CD4-positive, alpha-beta memory T cell (primary cell): ENCODE results near the gene AACS. TPM values are rescaled to one million over a fixed set of nuclear protein-coding genes. Genes with fewer than 3 reads are reported as not detected.

ENCODE experiments used
- CTCF ChIA-PET: fragments of 350-600 bp; sonication (Branson Sonifier 250); formaldehyde crosslinking; loops from one replicate; lab custom pipeline; 2021; ENCODE audit warnings: inconsistent platforms; ENCODE audit not compliant: partially characterized antibody; lab: Charles Lee
- POLR2A ChIA-PET: fragments of 350-600 bp; sonication (Branson Sonifier 250); formaldehyde crosslinking; loops from one replicate; lab custom pipeline; 2021; ENCODE audit not compliant: partially characterized antibody; lab: Charles Lee
- DNase-seq, 5 donors: peaks; one replicate each; pipeline versions ENCODE4 v3.0.0 to v3.0.0-alpha.2; 2020 to 2022; ENCODE audit warnings: mixed read lengths in 1 of 5
- H3K27ac ChIP-seq: one replicate; pipeline ENCODE4 v1.7.0; 2013; ENCODE audit warnings: low read depth, low read length
- H3K27me3 ChIP-seq: 2 replicates; pipeline ENCODE4 v1.7.0; 2013; ENCODE audit warnings: mild to moderate bottlenecking, low read length, moderate library complexity; ENCODE audit not compliant: insufficient read depth
- H3K36me3 ChIP-seq: 2 replicates; pipeline ENCODE4 v1.7.0; 2013; ENCODE audit warnings: mild to moderate bottlenecking, low read length, moderate library complexity; ENCODE audit not compliant: insufficient read depth
- H3K4me1 ChIP-seq: 2 replicates; pipeline ENCODE4 v1.7.0; 2013; ENCODE audit warnings: mild to moderate bottlenecking, low read length, moderate library complexity; ENCODE audit not compliant: insufficient read depth
- H3K4me3 ChIP-seq, 2 donors: one replicate each; pipeline ENCODE4 v1.7.0; 2013; ENCODE audit warnings: low read length in 2 of 2, mild to moderate bottlenecking in 1 of 2
- H3K9me3 ChIP-seq, 2 donors: one replicate each; pipeline ENCODE4 v1.7.0; 2013; ENCODE audit warnings: low read length in 2 of 2, control low read depth in 1 of 2; ENCODE audit not compliant: control insufficient read depth in 1 of 2
- H3K27ac Mint-ChIP-seq, 7 donors: one replicate each; pipeline ENCODE4 v1.8.0; 2020 to 2021; ENCODE audit warnings: mixed read lengths in 7 of 7, mild to moderate bottlenecking in 6 of 7, inconsistent platforms in 3 of 7, moderate library complexity in 3 of 7
- H3K27me3 Mint-ChIP-seq, 2 donors: one replicate each; pipeline ENCODE4 v1.8.0; 2020 to 2021; ENCODE audit warnings: mixed read lengths in 2 of 2
- H3K36me3 Mint-ChIP-seq, 2 donors: one replicate each; pipeline ENCODE4 v1.8.0; 2020 to 2021; ENCODE audit warnings: mixed read lengths in 2 of 2, inconsistent platforms in 1 of 2, mild to moderate bottlenecking in 1 of 2
- H3K4me1 Mint-ChIP-seq, 4 donors: one replicate each; pipeline ENCODE4 v1.8.0; 2020 to 2021; ENCODE audit warnings: mixed read lengths in 4 of 4, mild to moderate bottlenecking in 1 of 4
- H3K4me3 Mint-ChIP-seq, 8 donors: one replicate each; pipeline ENCODE4 v1.8.0; 2020 to 2021; ENCODE audit warnings: mixed read lengths in 8 of 8, mild to moderate bottlenecking in 7 of 8, moderate library complexity in 6 of 8, inconsistent platforms in 3 of 8
- H3K9me3 Mint-ChIP-seq, 8 donors: one replicate each; pipeline ENCODE4 v1.8.0; 2020 to 2021; ENCODE audit warnings: mixed read lengths in 8 of 8, mild to moderate bottlenecking in 5 of 8, inconsistent platforms in 3 of 8, moderate library complexity in 1 of 8
- intact Hi-C: fragments of 100-400 bp; cut with micrococcal nuclease; formaldehyde crosslinking; loops from one replicate; pipeline ENCODE4 v1.15.1; 2023
- polyA plus RNA-seq, 2 donors: library from polyadenylated mRNA; unstranded; fragments of 300-500 nt; fragmentation: Illumina TruSeq; gene quantifications; one replicate each; pipeline ENCODE4 v1.2.3, GENCODE V29; 2021
- total RNA-seq, 2 experiments: library from RNA; stranded (reverse); gene quantifications; one replicate each; pipeline ENCODE4 v1.2.3, GENCODE V29; 2021

The AACS gene
- total and polyA plus RNA-seq, 4 experiments from 2014 or later, result 9.7 to 12.5 (median 12.0) TPM

GRCh38 chr12:125164541-125164940 is 99.3 kb downstream of the AACS start:
- no peak for DNase-seq
- peaks cover 0 to 2% of the 10 kb centered on the region in 2 donors for H3K9me3 ChIP-seq
- no peaks in the 10 kb centered on the region for H3K27me3 ChIP-seq
- no peak overlapping the region for H3K27ac Mint-ChIP-seq
- no peaks in the 10 kb centered on the region for H3K36me3 Mint-ChIP-seq
- H3K27ac ChIP-seq, result no peak overlapping the region
- intact Hi-C loops, result no loop called here
- no peak overlapping the region for H3K4me3 Mint-ChIP-seq
- no peaks in the 10 kb centered on the region for H3K36me3 ChIP-seq
- ChIA-PET POLR2A (no interaction called here), CTCF (interaction anchor here (1.5 kb wide), 1 partner anchor 19 kb away, joined by 5 read pairs; no protein-coding TSS in a partner anchor)
- no peaks in the 10 kb centered on the region for H3K4me1 ChIP-seq
- peaks cover 0 to 3% (median 0%) of the 10 kb centered on the region in 8 donors for H3K9me3 Mint-ChIP-seq
- peaks cover 5 to 14% of the 10 kb centered on the region in 2 donors for H3K27me3 Mint-ChIP-seq
- no peaks in the 10 kb centered on the region for H3K4me1 Mint-ChIP-seq
- no peak overlapping the region for H3K4me3 ChIP-seq

- no peak overlapping the region for H3K27ac Mint-ChIP-seq
- no peak overlapping the region for H3K27ac ChIP-seq
- no peaks in the 10 kb centered on the region for H3K4me1 Mint-ChIP-seq
- H3K4me1 ChIP-seq, result no peaks in the 10 kb centered on the region
- H3K4me3 ChIP-seq, result no peak overlapping the region
- CTCF ChIA-PET, result no interaction called here
- H3K9me3 Mint-ChIP-seq, result peaks cover 0 to 3% (median 0%) of the 10 kb centered on the region in 8 donors
- no peak overlapping the region for H3K4me3 Mint-ChIP-seq
- intact Hi-C loops, result no loop called here
- POLR2A ChIA-PET, result no interaction called here
- DNase-seq, result no peak
- peaks cover 0 to 3% of the 10 kb centered on the region in 2 donors for H3K9me3 ChIP-seq
- H3K27me3 Mint-ChIP-seq, result peaks cover 5 to 18% of the 10 kb centered on the region in 2 donors
- H3K27me3 ChIP-seq, result no peaks in the 10 kb centered on the region
- H3K36me3 ChIP-seq, result no peaks in the 10 kb centered on the region
- no peaks in the 10 kb centered on the region for H3K36me3 Mint-ChIP-seq
Observed at GRCh38 chr12:125166041-125166440, 100.8 kb downstream of the AACS start.

- DNase-seq, result no peak
- CTCF ChIA-PET, result interaction anchor here (1.5 kb wide), 1 partner anchor 15 kb away, joined by 4 read pairs; no protein-coding TSS in a partner anchor
- intact Hi-C loops, result no loop called here
Observed at GRCh38 chr12:125167658-125168057, 102.4 kb downstream of the AACS start.

GRCh38 chr12:125169451-125169850 is 104.2 kb downstream of the AACS start:
- Mint-ChIP-seq H3K4me1 (no peaks in the 10 kb centered on the region), H3K9me3 (peaks cover 0 to 3% (median 0%) of the 10 kb centered on the region in 8 donors), H3K36me3 (no peaks in the 10 kb centered on the region), H3K4me3 (no peak overlapping the region), H3K27ac (no peak overlapping the region), H3K27me3 (peaks cover 5 to 17% of the 10 kb centered on the region in 2 donors)
- no peak overlapping the region for H3K4me3 ChIP-seq
- H3K36me3 ChIP-seq, result no peaks in the 10 kb centered on the region
- peaks cover 0 to 3% of the 10 kb centered on the region in 2 donors for H3K9me3 ChIP-seq
- no peak for DNase-seq
- H3K27ac ChIP-seq, result no peak overlapping the region
- intact Hi-C loops, result no loop called here
- ChIA-PET CTCF (no interaction called here), POLR2A (no interaction called here)
- H3K27me3 ChIP-seq, result no peaks in the 10 kb centered on the region
- H3K4me1 ChIP-seq, result no peaks in the 10 kb centered on the region

More at GRCh38 chr12:125167658-125168057, 102.4 kb downstream of the AACS start:
- H3K27ac ChIP-seq, result no peak overlapping the region
- Mint-ChIP-seq H3K9me3 (peaks cover 0 to 3% (median 0%) of the 10 kb centered on the region in 8 donors), H3K4me3 (no peak overlapping the region), H3K4me1 (no peaks in the 10 kb centered on the region), H3K27me3 (peaks cover 5 to 18% of the 10 kb centered on the region in 2 donors), H3K27ac (no peak overlapping the region), H3K36me3 (no peaks in the 10 kb centered on the region)
- H3K9me3 ChIP-seq, result peaks cover 0 to 3% of the 10 kb centered on the region in 2 donors
- POLR2A ChIA-PET, result no interaction called here
- no peaks in the 10 kb centered on the region for H3K27me3 ChIP-seq
- H3K4me3 ChIP-seq, result no peak overlapping the region
- no peaks in the 10 kb centered on the region for H3K4me1 ChIP-seq
- no peaks in the 10 kb centered on the region for H3K36me3 ChIP-seq

- CTCF ChIA-PET, result interaction anchor here (0.5 kb wide), 1 partner anchor 1588 kb away, joined by 3 read pairs; no protein-coding TSS in a partner anchor
- POLR2A ChIA-PET, result no interaction called here
- no peaks in the 10 kb centered on the region for H3K36me3 Mint-ChIP-seq
Observed at GRCh38 chr12:125169870-125170269, 104.6 kb downstream of the AACS start.

GRCh38 chr12:125171267-125171666 is 106.0 kb downstream of the AACS start:
- intact Hi-C loops, result no loop called here
- H3K27me3 ChIP-seq, result no peaks in the 10 kb centered on the region
- H3K4me3 Mint-ChIP-seq, result no peak overlapping the region
- no peaks in the 10 kb centered on the region for H3K36me3 Mint-ChIP-seq
- ChIA-PET CTCF (interaction anchor here (1.2 kb wide), 1 partner anchor 12 kb away, joined by 4 read pairs; no protein-coding TSS in a partner anchor), POLR2A (no interaction called here)
- H3K27me3 Mint-ChIP-seq, result peaks cover 9 to 20% of the 10 kb centered on the region in 2 donors
- no peaks in the 10 kb centered on the region for H3K4me1 ChIP-seq
- H3K9me3 ChIP-seq, result peaks cover 0 to 3% of the 10 kb centered on the region in 2 donors
- H3K36me3 ChIP-seq, result no peaks in the 10 kb centered on the region
- no peaks in the 10 kb centered on the region for H3K4me1 Mint-ChIP-seq
- H3K27ac ChIP-seq, result no peak overlapping the region
- no peak overlapping the region for H3K4me3 ChIP-seq
- DNase-seq, result no peak
- peaks cover 0 to 9% (median 1%) of the 10 kb centered on the region in 8 donors for H3K9me3 Mint-ChIP-seq
- no peak overlapping the region for H3K27ac Mint-ChIP-seq

More at GRCh38 chr12:125169870-125170269, 104.6 kb downstream of the AACS start:
- Histone ChIP-seq H3K36me3 (no peaks in the 10 kb centered on the region), H3K9me3 (peaks cover 0 to 3% of the 10 kb centered on the region in 2 donors), H3K4me3 (no peak overlapping the region), H3K4me1 (no peaks in the 10 kb centered on the region), H3K27me3 (no peaks in the 10 kb centered on the region), H3K27ac (no peak overlapping the region)
- Mint-ChIP-seq H3K4me3 (no peak overlapping the region), H3K27me3 (peaks cover 5 to 16% of the 10 kb centered on the region in 2 donors), H3K4me1 (no peaks in the 10 kb centered on the region), H3K27ac (no peak overlapping the region), H3K9me3 (peaks cover 0 to 3% (median 0%) of the 10 kb centered on the region in 8 donors)
- no peak for DNase-seq
- intact Hi-C loops, result no loop called here

GRCh38 chr12:125172231-125172850 is 107.1 kb downstream of the AACS start:
- no peaks in the 10 kb centered on the region for H3K27me3 ChIP-seq
- no peak for DNase-seq
- H3K4me3 Mint-ChIP-seq, result no peak overlapping the region
- H3K27me3 Mint-ChIP-seq, result peaks cover 12 to 22% of the 10 kb centered on the region in 2 donors
- no peaks in the 10 kb centered on the region for H3K4me1 Mint-ChIP-seq
- H3K9me3 Mint-ChIP-seq, result peaks cover 0 to 9% (median under 1%) of the 10 kb centered on the region in 8 donors
- H3K27ac Mint-ChIP-seq, result no peak overlapping the region
- intact Hi-C loops, result no loop called here
- CTCF ChIA-PET, result interaction anchor here (0.7 kb wide), 1 partner anchor 11 kb away, joined by 3 read pairs; no protein-coding TSS in a partner anchor
- POLR2A ChIA-PET, result no interaction called here
- no peak overlapping the region for H3K4me3 ChIP-seq
- no peaks in the 10 kb centered on the region for H3K36me3 ChIP-seq
- H3K36me3 Mint-ChIP-seq, result no peaks in the 10 kb centered on the region
- H3K9me3 ChIP-seq, result peaks cover 0 to 3% of the 10 kb centered on the region in 2 donors
- H3K27ac ChIP-seq, result no peak overlapping the region
- H3K4me1 ChIP-seq, result no peaks in the 10 kb centered on the region
